ENCODE data around the gene TSR1. TPM values are rescaled to one million over a fixed set of nuclear protein-coding genes. Genes with fewer than 3 reads are reported as not detected.
"Not testable (repeated sequence)": the region's sequence is repeated elsewhere in the genome, so short reads cannot be mapped to it uniquely, and the experiment has no call there.

The TSR1 gene
- total RNA-seq, 1 experiment from 2014 or later = 70.3 TPM

DNA sequence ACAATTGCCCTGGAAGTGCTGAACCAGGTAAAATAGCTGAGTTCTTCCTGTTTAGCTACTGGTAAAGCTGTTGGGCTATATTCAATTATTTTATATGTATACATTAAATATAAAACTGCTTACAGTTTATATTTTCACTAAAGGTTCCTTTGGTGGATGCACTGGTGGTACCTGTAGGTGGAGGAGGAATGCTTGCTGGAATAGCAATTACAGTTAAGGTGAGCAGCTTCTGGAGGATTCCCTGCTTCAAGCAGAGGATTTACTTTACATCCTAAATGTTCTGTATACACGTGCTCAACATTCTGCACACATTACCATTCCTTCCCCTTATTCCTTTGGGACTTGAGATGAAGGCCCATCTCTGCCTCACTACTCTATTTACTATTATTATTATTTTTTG, 14.9 kb downstream of the TSR1 start:
- POLR2A ChIA-PET (ENCODE audit: unreplicated experiment) = interaction anchor here (0.6 kb wide), 1 partner anchor 674 kb away, joined by 5 read pairs; no protein-coding TSS in a partner anchor
- CTCF ChIA-PET = no interaction called here

DNA sequence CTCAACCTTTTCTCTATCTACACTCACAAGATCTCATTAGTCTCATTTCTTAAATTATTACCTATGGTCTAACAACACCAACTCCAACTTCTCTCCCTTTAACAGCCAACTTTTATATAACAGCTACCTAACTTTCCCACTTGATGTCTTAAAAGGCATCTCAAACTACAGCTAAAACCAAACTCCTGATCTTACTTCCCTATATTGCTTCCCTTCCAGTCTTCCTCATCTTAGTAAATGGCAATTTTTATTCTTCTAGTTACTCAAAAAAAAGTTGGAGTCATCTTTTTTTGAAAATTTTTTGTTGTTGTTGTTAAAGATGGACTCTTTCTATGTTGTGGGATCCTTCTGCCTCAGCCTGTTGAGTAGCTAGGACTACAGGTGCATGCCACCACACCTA, 17.2 kb downstream of the TSR1 start:
- Histone ChIP-seq H3F3A (ENCODE audit: low read length, unreplicated experiment) (no peaks in the 10 kb centered on the region), H3K4me3 (ENCODE audit: low read length) (no peak overlapping the region), H3K9ac (ENCODE audit: low read length) (no peak overlapping the region), H3K79me2 (ENCODE audit: low read length) (no peaks in the 10 kb centered on the region), H3K4me1 (ENCODE audit: insufficient read depth, low read length) (no peaks in the 10 kb centered on the region), H3K27me3 (ENCODE audit: low read length) (no peaks in the 10 kb centered on the region), H3K27ac (ENCODE audit: low read length) (no peak overlapping the region), H3K4me2 (ENCODE audit: low read length) (no peak overlapping the region), H3K9me2 (replicated peaks; ENCODE audit: low read length) (no peaks in the 10 kb centered on the region), H3K9me3 (ENCODE audit: low read length) (no peaks in the 10 kb centered on the region), H2AFZ (ENCODE audit: low read length) (no peak overlapping the region), H3K36me3 (ENCODE audit: low read depth, low read length) (peaks cover 14% of the 10 kb centered on the region), H4K20me1 (ENCODE audit: low read length) (no peaks in the 10 kb centered on the region)
- ATAC-seq (no peak), DNase-seq (no peak)
- CTCF ChIA-PET = no interaction called here
- POLR2A ChIA-PET (ENCODE audit: unreplicated experiment) = no interaction called here
- no peak for TF ChIP-seq EZH2phosphoT487 (IDR thresholded peaks at IDR 0.05; ENCODE audit: borderline replicate concordance, low read length)
- no peak for TF ChIP-seq EZH2 (IDR thresholded peaks at IDR 0.05; ENCODE audit: low read length, unreplicated experiment)
- TF ChIP-seq, protein P1, sequence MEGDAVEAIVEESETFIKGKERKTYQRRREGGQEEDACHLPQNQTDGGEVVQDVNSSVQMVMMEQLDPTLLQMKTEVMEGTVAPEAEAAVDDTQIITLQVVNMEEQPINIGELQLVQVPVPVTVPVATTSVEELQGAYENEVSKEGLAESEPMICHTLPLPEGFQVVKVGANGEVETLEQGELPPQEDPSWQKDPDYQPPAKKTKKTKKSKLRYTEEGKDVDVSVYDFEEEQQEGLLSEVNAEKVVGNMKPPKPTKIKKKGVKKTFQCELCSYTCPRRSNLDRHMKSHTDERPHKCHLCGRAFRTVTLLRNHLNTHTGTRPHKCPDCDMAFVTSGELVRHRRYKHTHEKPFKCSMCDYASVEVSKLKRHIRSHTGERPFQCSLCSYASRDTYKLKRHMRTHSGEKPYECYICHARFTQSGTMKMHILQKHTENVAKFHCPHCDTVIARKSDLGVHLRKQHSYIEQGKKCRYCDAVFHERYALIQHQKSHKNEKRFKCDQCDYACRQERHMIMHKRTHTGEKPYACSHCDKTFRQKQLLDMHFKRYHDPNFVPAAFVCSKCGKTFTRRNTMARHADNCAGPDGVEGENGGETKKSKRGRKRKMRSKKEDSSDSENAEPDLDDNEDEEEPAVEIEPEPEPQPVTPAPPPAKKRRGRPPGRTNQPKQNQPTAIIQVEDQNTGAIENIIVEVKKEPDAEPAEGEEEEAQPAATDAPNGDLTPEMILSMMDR (conservative IDR thresholded peaks at IDR 0.05; ENCODE audit: low read depth, low read length) = no peak
- BruUV-seq (replicated peaks) = no TSS peak
- intact Hi-C loops (cut with micrococcal nuclease) = no loop called here

More for the DNA sequence above, 14.9 kb downstream of the TSR1 start:
- Histone ChIP-seq H3K4me3 (ENCODE audit: low read length) (no peak overlapping the region), H3K4me1 (ENCODE audit: insufficient read depth, low read length) (no peaks in the 10 kb centered on the region), H3K9ac (ENCODE audit: low read length) (no peak overlapping the region), H3K27me3 (ENCODE audit: low read length) (no peaks in the 10 kb centered on the region), H3K79me2 (ENCODE audit: low read length) (no peaks in the 10 kb centered on the region), H3K36me3 (ENCODE audit: low read depth, low read length) (peaks cover 32% of the 10 kb centered on the region), H3F3A (ENCODE audit: low read length, unreplicated experiment) (no peaks in the 10 kb centered on the region), H3K9me3 (ENCODE audit: low read length) (no peaks in the 10 kb centered on the region), H4K20me1 (ENCODE audit: low read length) (no peaks in the 10 kb centered on the region), H2AFZ (ENCODE audit: low read length) (no peak overlapping the region), H3K4me2 (ENCODE audit: low read length) (no peak overlapping the region), H3K27ac (ENCODE audit: low read length) (no peak overlapping the region), H3K9me2 (replicated peaks; ENCODE audit: low read length) (no peaks in the 10 kb centered on the region)
- DNase-seq (no peak), ATAC-seq (no peak)
- BruUV-seq (replicated peaks) = no TSS peak
- intact Hi-C loops (cut with micrococcal nuclease) = no loop called here
- TF ChIP-seq EZH2phosphoT487 (IDR thresholded peaks at IDR 0.05; ENCODE audit: borderline replicate concordance, low read length) (no peak), EZH2 (IDR thresholded peaks at IDR 0.05; ENCODE audit: low read length, unreplicated experiment) (no peak)
- TF ChIP-seq, protein P1 (conservative IDR thresholded peaks at IDR 0.05; ENCODE audit: low read depth, low read length) = no peak

DNA sequence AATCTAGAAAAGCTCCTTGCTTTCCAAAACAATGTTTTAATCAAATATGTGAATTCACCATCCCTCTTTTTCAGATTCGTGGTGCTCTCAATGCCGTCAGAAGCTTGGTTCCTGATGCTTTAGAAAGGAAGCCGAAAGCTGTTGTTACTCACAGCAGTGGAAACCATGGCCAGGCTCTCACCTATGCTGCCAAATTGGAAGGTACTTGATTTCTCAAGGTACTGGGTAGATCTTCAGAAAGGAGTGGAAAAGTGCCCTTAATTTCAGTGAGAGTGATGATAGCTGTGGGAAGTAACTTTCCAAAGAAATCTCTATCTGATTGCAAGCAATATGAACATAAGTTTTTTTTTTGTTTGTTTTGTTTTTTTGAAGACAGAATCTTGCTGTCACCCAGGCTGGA, 18.5 kb downstream of the TSR1 start:
- Histone ChIP-seq H4K20me1 (ENCODE audit: low read length) (no peaks in the 10 kb centered on the region), H3K4me2 (ENCODE audit: low read length) (no peak overlapping the region), H3K27me3 (ENCODE audit: low read length) (no peaks in the 10 kb centered on the region), H3K9ac (ENCODE audit: low read length) (no peak overlapping the region), H3K27ac (ENCODE audit: low read length) (no peak overlapping the region), H2AFZ (ENCODE audit: low read length) (no peak overlapping the region), H3K9me2 (replicated peaks; ENCODE audit: low read length) (no peaks in the 10 kb centered on the region), H3K4me1 (ENCODE audit: insufficient read depth, low read length) (no peaks in the 10 kb centered on the region), H3F3A (ENCODE audit: low read length, unreplicated experiment) (no peaks in the 10 kb centered on the region), H3K36me3 (ENCODE audit: low read depth, low read length) (peaks cover 2% of the 10 kb centered on the region; the same call in 1 of the 2 replicates), H3K9me3 (ENCODE audit: low read length) (no peaks in the 10 kb centered on the region), H3K4me3 (ENCODE audit: low read length) (no peak overlapping the region), H3K79me2 (ENCODE audit: low read length) (no peaks in the 10 kb centered on the region)
- no peak for DNase-seq
- BruUV-seq (replicated peaks) = no TSS peak
- TF ChIP-seq EZH2 (IDR thresholded peaks at IDR 0.05; ENCODE audit: low read length, unreplicated experiment) = no peak
- TF ChIP-seq, protein P1 (conservative IDR thresholded peaks at IDR 0.05; ENCODE audit: low read depth, low read length) = no peak
- TF ChIP-seq EZH2phosphoT487 (IDR thresholded peaks at IDR 0.05; ENCODE audit: borderline replicate concordance, low read length) = no peak
- ChIA-PET POLR2A (ENCODE audit: unreplicated experiment) (no interaction called here), CTCF (no interaction called here)
- ATAC-seq = no peak
- intact Hi-C loops (cut with micrococcal nuclease) = no loop called here

DNA sequence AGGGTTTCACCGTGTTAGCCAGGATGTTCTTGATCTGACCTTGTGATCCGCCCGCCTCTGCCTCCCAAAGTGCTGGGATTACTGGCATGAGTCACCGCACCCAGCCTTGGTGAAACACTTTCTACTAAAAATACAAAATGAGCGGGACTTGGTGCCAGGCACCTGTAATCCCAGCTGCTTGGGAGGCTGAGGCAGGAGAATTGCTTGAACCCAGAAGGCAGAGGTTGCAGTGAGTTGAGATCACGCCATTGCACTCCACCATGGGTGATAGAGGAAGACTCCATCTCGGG, 19.4 kb downstream of the TSR1 start:
- H3K36me3 ChIP-seq (ENCODE audit: low read depth, low read length); H3K27ac ChIP-seq (ENCODE audit: low read length); H2AFZ ChIP-seq (ENCODE audit: low read length); H3K27me3 ChIP-seq (ENCODE audit: low read length); H3K4me2 ChIP-seq (ENCODE audit: low read length); ATAC-seq; H3K9me3 ChIP-seq (ENCODE audit: low read length); intact Hi-C loops (cut with micrococcal nuclease); H3K4me3 ChIP-seq (ENCODE audit: low read length); BruUV-seq (replicated peaks); POLR2A ChIA-PET (ENCODE audit: unreplicated experiment); H3K4me1 ChIP-seq (ENCODE audit: insufficient read depth, low read length); CTCF ChIA-PET; H3K9me2 ChIP-seq (replicated peaks; ENCODE audit: low read length); DNase-seq; H3F3A ChIP-seq (ENCODE audit: low read length, unreplicated experiment); H4K20me1 ChIP-seq (ENCODE audit: low read length); H3K9ac ChIP-seq (ENCODE audit: low read length); H3K79me2 ChIP-seq (ENCODE audit: low read length): not testable (repeated sequence)

Data from PC-3 (cell line).